ENCODE results near the gene SH3BP5L. TPM values are rescaled to one million over a fixed set of nuclear protein-coding genes. Genes with fewer than 3 reads are reported as not detected.

Gene SH3BP5L
- total RNA-seq, 6 donors from 2014 or later, result 18.5 to 35.6 (median 22.5) TPM

GRCh38 chr1:248860007-248860406, 34.3 kb upstream of the SH3BP5L start:
- H3K4me3 ChIP-seq, result no peak overlapping the region
- H3K9me3 ChIP-seq, result no peaks in the 10 kb centered on the region
- no peak for DNase-seq
- peak overlapping the region in 1 of 4 donors; percentile 96 for H3K27ac ChIP-seq
- no peak for TF ChIP-seq EP300 (IDR thresholded peaks at IDR 0.05)
- no peak for TF ChIP-seq CTCF (IDR thresholded peaks at IDR 0.05)
- TF ChIP-seq POLR2AphosphoS5 (IDR thresholded peaks at IDR 0.05), result no peak
- TF ChIP-seq POLR2A (IDR thresholded peaks at IDR 0.05), result no peak
- H3K4me1 ChIP-seq, result peaks cover 27 to 36% (median 32%) of the 10 kb centered on the region in 4 donors
- peaks cover 0 to 7% (median 2%) of the 10 kb centered on the region in 4 donors for H3K36me3 ChIP-seq
- no peak for ATAC-seq (ENCODE audit: low FRiP score in 2 of 2)
- 92 to 95% methylated on average over 4 of the region's 4 CpGs for WGBS, 2 donors
- no peaks in the 10 kb centered on the region for H3K27me3 ChIP-seq

- DNase-seq (peak; percentile 99), ATAC-seq (ENCODE audit: low FRiP score in 2 of 2) (peak; percentile 96)
- Histone ChIP-seq H3K27me3 (no peaks in the 10 kb centered on the region), H3K4me1 (peaks cover 27 to 36% (median 32%) of the 10 kb centered on the region in 4 donors), H3K4me3 (peak within 1 kb of the TSS; percentile 45 to 76 (median 62)), H3K9me3 (no peaks in the 10 kb centered on the region), H3K36me3 (peaks cover 0 to 12% (median 2%) of the 10 kb centered on the region in 4 donors), H3K27ac (peak within 1 kb of the TSS; percentile 84 to 96 (median 93))
- TF ChIP-seq CTCF (IDR thresholded peaks at IDR 0.05), result peak in 1 of 6 experiments; percentile 18
- peak in 1 of 4 donors; percentile 34 for TF ChIP-seq EP300 (IDR thresholded peaks at IDR 0.05)
- TF ChIP-seq POLR2A (IDR thresholded peaks at IDR 0.05), result peak in 3 of 4 donors; percentile 61 to 91 (median 83)
- TF ChIP-seq POLR2AphosphoS5 (IDR thresholded peaks at IDR 0.05), result peak; percentile 86 to 94
- 9 to 25% methylated on average over 16 to 30 of the region's 62 CpGs for WGBS, 2 donors
These were observed 33.5 kb upstream of the SH3BP5L start, which contains the start of gene ZNF692 for GRCh38 chr1:248858891-248859889. TSS of gene ZNF692 (minus strand) at chr1:248859085. CDS start at chr1:248858309, 776 bp downstream.

- Histone ChIP-seq H3K4me3 (peak overlapping the region; percentile 45 to 76 (median 52)), H3K27ac (peak overlapping the region; percentile 84 to 96 (median 93)), H3K36me3 (peaks cover 0 to 20% (median 5%) of the 10 kb centered on the region in 4 donors), H3K27me3 (no peaks in the 10 kb centered on the region), H3K4me1 (peaks cover 21 to 30% (median 27%) of the 10 kb centered on the region in 4 donors), H3K9me3 (no peaks in the 10 kb centered on the region)
- TF ChIP-seq CTCF (IDR thresholded peaks at IDR 0.05) (peak; percentile 28 to 62 (median 38)), POLR2A (IDR thresholded peaks at IDR 0.05) (peak in 1 of 4 donors; percentile 54), EP300 (IDR thresholded peaks at IDR 0.05) (no peak), POLR2AphosphoS5 (IDR thresholded peaks at IDR 0.05) (peak; percentile 37 to 44)
- peak; percentile 80 to 83 for ATAC-seq (ENCODE audit: low FRiP score in 2 of 2)
- peak; percentile 84 to 92 for DNase-seq
- WGBS, 2 donors, result 0 to 1% methylated on average over 4 to 39 of the region's 45 CpGs
These were observed 32.6 kb upstream of the SH3BP5L start for GRCh38 chr1:248858096-248858890.

GRCh38 chr1:248857749-248858095, 32.0 kb upstream of the SH3BP5L start:
- peak in 1 of 2 donors; percentile 1 for ATAC-seq (ENCODE audit: low FRiP score in 2 of 2)
- Histone ChIP-seq H3K36me3 (peaks cover 0 to 20% (median 5%) of the 10 kb centered on the region in 4 donors), H3K4me1 (peaks cover 18 to 26% (median 24%) of the 10 kb centered on the region in 4 donors), H3K27me3 (no peaks in the 10 kb centered on the region), H3K9me3 (no peaks in the 10 kb centered on the region), H3K27ac (peak overlapping the region; percentile 84 to 96 (median 93)), H3K4me3 (peak overlapping the region; percentile 45 to 76 (median 52))
- TF ChIP-seq CTCF (IDR thresholded peaks at IDR 0.05) (no peak), POLR2AphosphoS5 (IDR thresholded peaks at IDR 0.05) (no peak), EP300 (IDR thresholded peaks at IDR 0.05) (no peak), POLR2A (IDR thresholded peaks at IDR 0.05) (no peak)
- 15 to 26% methylated on average over 4 of the region's 4 CpGs for WGBS, 2 donors
- no peak for DNase-seq
